Duodenal mucosa (tissue), 2 donors: ENCODE measurements around the gene ENOX2.

Experiments used
- H3K27ac ChIP-seq: one replicate; pipeline ENCODE4 v1.7.0; 2013; ENCODE audit warnings: low read depth, low read length
- H3K27me3 ChIP-seq, 2 donors: one replicate each; pipeline ENCODE4 v1.7.0; 2013; ENCODE audit warnings: low read length in 2 of 2, control low read depth in 1 of 2; ENCODE audit not compliant: insufficient read depth in 2 of 2, control insufficient read depth in 1 of 2
- H3K36me3 ChIP-seq, 2 donors: one replicate each; pipeline ENCODE4 v1.7.0; 2013; ENCODE audit warnings: low read length in 2 of 2, control low read depth in 1 of 2; ENCODE audit not compliant: insufficient read depth in 2 of 2, control insufficient read depth in 1 of 2
- H3K4me1 ChIP-seq, 2 donors: one replicate each; pipeline ENCODE4 v1.7.0; 2013; ENCODE audit warnings: low read length in 2 of 2, control low read depth in 1 of 2; ENCODE audit not compliant: insufficient read depth in 2 of 2, control insufficient read depth in 1 of 2
- H3K4me3 ChIP-seq, 2 donors: one replicate each; pipeline ENCODE4 v1.7.0; 2013; ENCODE audit warnings: low read length in 2 of 2, low read depth in 1 of 2
- H3K9ac ChIP-seq, 2 donors: one replicate each; pipeline ENCODE4 v1.7.0; 2013; ENCODE audit warnings: low read length in 2 of 2, low read depth in 1 of 2
- H3K9me3 ChIP-seq, 2 donors: one replicate each; pipeline ENCODE4 v1.7.0; 2013; ENCODE audit warnings: low read length in 2 of 2, control low read depth in 1 of 2; ENCODE audit not compliant: control insufficient read depth in 1 of 2

ENOX2 gene

GRCh38 chrX:130654409-130654950 is 248.5 kb downstream of the ENOX2 start:
- H3K4me1 ChIP-seq, result no peaks in the 10 kb centered on the region
- no peaks in the 10 kb centered on the region for H3K36me3 ChIP-seq
- no peaks in the 10 kb centered on the region for H3K27me3 ChIP-seq
- no peaks in the 10 kb centered on the region for H3K9me3 ChIP-seq
- H3K27ac ChIP-seq, result no peak overlapping the region
- H3K4me3 ChIP-seq, result no peak overlapping the region
- H3K9ac ChIP-seq, result no peak overlapping the region

GRCh38 chrX:130652824-130653578 is 250.0 kb downstream of the ENOX2 start:
- H3K9ac ChIP-seq, result no peak overlapping the region
- H3K27me3 ChIP-seq, result no peaks in the 10 kb centered on the region
- no peaks in the 10 kb centered on the region for H3K9me3 ChIP-seq
- H3K4me1 ChIP-seq, result no peaks in the 10 kb centered on the region
- no peak overlapping the region for H3K27ac ChIP-seq
- H3K36me3 ChIP-seq, result no peaks in the 10 kb centered on the region
- no peak overlapping the region for H3K4me3 ChIP-seq

- H3K27ac ChIP-seq, result no peak overlapping the region
- no peak overlapping the region for H3K9ac ChIP-seq
- H3K9me3 ChIP-seq, result no peaks in the 10 kb centered on the region
- no peak overlapping the region for H3K4me3 ChIP-seq
- no peaks in the 10 kb centered on the region for H3K36me3 ChIP-seq
- no peaks in the 10 kb centered on the region for H3K4me1 ChIP-seq
- H3K27me3 ChIP-seq, result no peaks in the 10 kb centered on the region
Observed at GRCh38 chrX:130649738-130650137, 253.3 kb downstream of the ENOX2 start.

- no peak overlapping the region for H3K27ac ChIP-seq
- no peak overlapping the region for H3K4me3 ChIP-seq
- H3K36me3 ChIP-seq, result no peaks in the 10 kb centered on the region
- no peaks in the 10 kb centered on the region for H3K9me3 ChIP-seq
- H3K27me3 ChIP-seq, result no peaks in the 10 kb centered on the region
- no peak overlapping the region for H3K9ac ChIP-seq
- no peaks in the 10 kb centered on the region for H3K4me1 ChIP-seq
Observed at GRCh38 chrX:130647468-130647867, 255.5 kb downstream of the ENOX2 start.

- H3K36me3 ChIP-seq, result no peaks in the 10 kb centered on the region
- no peaks in the 10 kb centered on the region for H3K27me3 ChIP-seq
- no peak overlapping the region for H3K9ac ChIP-seq
- H3K27ac ChIP-seq, result no peak overlapping the region
- H3K9me3 ChIP-seq, result no peaks in the 10 kb centered on the region
- no peak overlapping the region for H3K4me3 ChIP-seq
- H3K4me1 ChIP-seq, result no peaks in the 10 kb centered on the region
Observed at GRCh38 chrX:130645955-130646583, 256.9 kb downstream of the ENOX2 start.

- H3K27ac ChIP-seq, result no peak overlapping the region
- H3K36me3 ChIP-seq, result no peaks in the 10 kb centered on the region
- H3K27me3 ChIP-seq, result no peaks in the 10 kb centered on the region
- no peak overlapping the region for H3K4me3 ChIP-seq
- no peaks in the 10 kb centered on the region for H3K4me1 ChIP-seq
- no peaks in the 10 kb centered on the region for H3K9me3 ChIP-seq
- no peak overlapping the region for H3K9ac ChIP-seq
Observed at GRCh38 chrX:130637591-130637990, 265.4 kb downstream of the ENOX2 start.

GRCh38 chrX:130636277-130636676 is 266.7 kb downstream of the ENOX2 start:
- Histone ChIP-seq H3K27ac (no peak overlapping the region), H3K4me1 (no peaks in the 10 kb centered on the region), H3K9ac (no peak overlapping the region), H3K36me3 (no peaks in the 10 kb centered on the region), H3K27me3 (no peaks in the 10 kb centered on the region), H3K4me3 (no peak overlapping the region), H3K9me3 (no peaks in the 10 kb centered on the region)

GRCh38 chrX:130631011-130631410 is 272.0 kb downstream of the ENOX2 start:
- Histone ChIP-seq H3K27me3 (no peaks in the 10 kb centered on the region), H3K4me1 (no peaks in the 10 kb centered on the region), H3K36me3 (peaks cover 0 to 1% of the 10 kb centered on the region in 2 donors), H3K9ac (no peak overlapping the region), H3K27ac (no peak overlapping the region), H3K4me3 (no peak overlapping the region), H3K9me3 (no peaks in the 10 kb centered on the region)

- no peak overlapping the region for H3K27ac ChIP-seq
- no peaks in the 10 kb centered on the region for H3K9me3 ChIP-seq
- H3K4me1 ChIP-seq, result no peaks in the 10 kb centered on the region
- no peak overlapping the region for H3K4me3 ChIP-seq
- no peak overlapping the region for H3K9ac ChIP-seq
- H3K27me3 ChIP-seq, result no peaks in the 10 kb centered on the region
- H3K36me3 ChIP-seq, result peaks cover 0 to 2% of the 10 kb centered on the region in 2 donors
Observed at GRCh38 chrX:130628516-130628915, 274.5 kb downstream of the ENOX2 start.

- Histone ChIP-seq H3K9me3 (no peaks in the 10 kb centered on the region), H3K27me3 (no peaks in the 10 kb centered on the region), H3K9ac (no peak overlapping the region)
Observed at GRCh38 chrX:130626521-130626920, 276.5 kb downstream of the ENOX2 start.

More at GRCh38 chrX:130626521-130626920, 276.5 kb downstream of the ENOX2 start:
- Histone ChIP-seq H3K4me1 (no peaks in the 10 kb centered on the region), H3K4me3 (no peak overlapping the region), H3K27ac (no peak overlapping the region), H3K36me3 (peaks cover 0 to 2% of the 10 kb centered on the region in 2 donors)
